Testis (tissue), 3 donors: ENCODE results near the gene KIAA1671. TPM values are rescaled to one million over a fixed set of nuclear protein-coding genes. Genes with fewer than 3 reads are reported as not detected.

Source experiments
- DNase-seq: peaks from one replicate; pipeline ENCODE4 v3.0.0-alpha.2; 2019
- H3K27ac ChIP-seq, 2 donors: fragments of 200-600 bp; sonication (generic); one replicate each; pipeline ENCODE4 v1.5.1; 2019
- H3K27me3 ChIP-seq: fragments of 200-600 bp; sonication (generic); one replicate; pipeline ENCODE4 v1.5.1; 2019
- H3K36me3 ChIP-seq: fragments of 200-600 bp; sonication (generic); one replicate; pipeline ENCODE4 v1.5.1; 2017; ENCODE audit warnings: low read depth; ENCODE audit errors: missing control alignments
- H3K4me1 ChIP-seq: fragments of 200-600 bp; sonication (generic); one replicate; pipeline ENCODE4 v1.5.1; 2019
- H3K4me3 ChIP-seq, 2 donors: fragments of 200-600 bp; sonication (generic); one replicate each; pipeline ENCODE4 v1.5.1; 2017 to 2019
- H3K9me3 ChIP-seq: fragments of 200-600 bp; sonication (generic); one replicate; pipeline ENCODE4 v1.5.1; 2017
- CTCF ChIP-seq, 3 experiments: fragments of 450-650 bp in 2 of 3; fragments of 200-600 bp in 1 of 3; sonication (generic) in 1 of 3; IDR thresholded peaks; one replicate each; pipeline ENCODE4 v1.5.1; 2016 to 2019; ENCODE audit warnings: antibody characterized with exemption in 3 of 3, mild to moderate bottlenecking in 2 of 3, moderate library complexity in 1 of 3
- POLR2A ChIP-seq: fragments of 450-650 bp; IDR thresholded peaks from one replicate; pipeline ENCODE4 v1.6.1; 2017; ENCODE audit warnings: antibody characterized with exemption, mild to moderate bottlenecking, moderate library complexity
- WGBS, 2 donors: methylation state at CpG; one replicate each; pipeline ENCODE4 v1.1.5; 2018; 5-methylcytosine and 5-hydroxymethylcytosine counted together
- intact Hi-C: fragments of 100-400 bp; cut with DNase I; formaldehyde crosslinking; loops from one replicate; pipeline ENCODE4 v1.15.1; 2023; ENCODE audit warnings: low total_unique reads
- polyA plus RNA-seq: library from polyadenylated mRNA; stranded (reverse); fragments of 350-450 nt; fragmentation: Illumina TruSeq; extraction: RNeasy Lipid Tissue Mini Kit (QIAGEN cat#74804); gene quantifications from one replicate; pipeline ENCODE4 v1.2.3, GENCODE V29; 2014; ENCODE audit warnings: low read depth, low replicate concordance; ENCODE audit not compliant: insufficient read depth
- total RNA-seq, 2 donors: library from RNA; depleted of rRNA; stranded (reverse); fragments of >200 nt; gene quantifications; one replicate each; pipeline ENCODE4 v1.2.3, GENCODE V29; 2016

KIAA1671 gene
- total and polyA plus RNA-seq, 3 donors from 2014 or later: 16.8 to 28.6 (median 24.4) TPM

GRCh38 chr22:24969560-24970301 lies 17.2 kb downstream of the KIAA1671 start:
- no peak for DNase-seq
- peaks cover 16% of the 10 kb centered on the region for H3K4me1 ChIP-seq
- intact Hi-C loops: no loop called here

DNA sequence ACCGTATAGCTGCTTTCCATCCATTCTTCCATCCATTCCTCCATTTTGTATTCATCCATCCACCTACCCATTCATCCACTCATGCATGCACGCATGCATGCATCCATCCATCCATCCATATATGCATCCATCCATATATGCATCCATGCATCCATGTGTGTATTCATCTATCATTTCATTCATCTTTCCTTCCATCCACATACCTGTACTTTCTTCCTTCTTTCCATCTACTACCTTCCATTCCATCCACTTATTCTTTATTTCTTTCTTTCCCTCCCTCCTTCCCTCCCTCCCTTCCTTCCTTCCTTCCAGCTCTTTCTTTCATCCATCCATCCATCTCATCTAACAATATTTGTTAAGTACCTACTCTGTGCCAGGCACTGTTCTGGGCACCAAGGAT lies 19.9 kb downstream of the KIAA1671 start:
- TF ChIP-seq POLR2A (no peak), CTCF (IDR thresholded peaks at IDR 0.05) (no peak)
- Histone ChIP-seq H3K27me3 (no peaks in the 10 kb centered on the region), H3K4me3 (no peak overlapping the region), H3K36me3 (no peaks in the 10 kb centered on the region), H3K27ac (no peak overlapping the region), H3K9me3 (no peaks in the 10 kb centered on the region), H3K4me1 (peaks cover 26% of the 10 kb centered on the region)
- intact Hi-C loops: no loop called here
- WGBS, 2 donors: 98% methylated on average over 2 of the region's 2 CpGs
- DNase-seq: no peak

More at GRCh38 chr22:24969560-24970301, 17.2 kb downstream of the KIAA1671 start:
- no peak overlapping the region for H3K4me3 ChIP-seq
- 47 to 54% methylated on average over 12 of the region's 12 CpGs for WGBS, 2 donors
- H3K36me3 ChIP-seq: no peaks in the 10 kb centered on the region
- H3K9me3 ChIP-seq: no peaks in the 10 kb centered on the region
- H3K27ac ChIP-seq: peak overlapping the region in 1 of 2 donors; percentile 56
- H3K27me3 ChIP-seq: no peaks in the 10 kb centered on the region
- no peak for TF ChIP-seq POLR2A
- no peak for TF ChIP-seq CTCF (IDR thresholded peaks at IDR 0.05)

GRCh38 chr22:24973872-24974271 lies 21.4 kb downstream of the KIAA1671 start:
- Histone ChIP-seq H3K27me3 (no peaks in the 10 kb centered on the region), H3K27ac (no peak overlapping the region), H3K9me3 (no peaks in the 10 kb centered on the region), H3K4me1 (peaks cover 32% of the 10 kb centered on the region), H3K4me3 (no peak overlapping the region), H3K36me3 (no peaks in the 10 kb centered on the region)
- TF ChIP-seq CTCF (IDR thresholded peaks at IDR 0.05): no peak
- no peak for TF ChIP-seq POLR2A
- WGBS, 2 donors: 82 to 93% methylated on average over 4 to 6 of the region's 6 CpGs
- intact Hi-C loops: no loop called here
- no peak for DNase-seq

DNA sequence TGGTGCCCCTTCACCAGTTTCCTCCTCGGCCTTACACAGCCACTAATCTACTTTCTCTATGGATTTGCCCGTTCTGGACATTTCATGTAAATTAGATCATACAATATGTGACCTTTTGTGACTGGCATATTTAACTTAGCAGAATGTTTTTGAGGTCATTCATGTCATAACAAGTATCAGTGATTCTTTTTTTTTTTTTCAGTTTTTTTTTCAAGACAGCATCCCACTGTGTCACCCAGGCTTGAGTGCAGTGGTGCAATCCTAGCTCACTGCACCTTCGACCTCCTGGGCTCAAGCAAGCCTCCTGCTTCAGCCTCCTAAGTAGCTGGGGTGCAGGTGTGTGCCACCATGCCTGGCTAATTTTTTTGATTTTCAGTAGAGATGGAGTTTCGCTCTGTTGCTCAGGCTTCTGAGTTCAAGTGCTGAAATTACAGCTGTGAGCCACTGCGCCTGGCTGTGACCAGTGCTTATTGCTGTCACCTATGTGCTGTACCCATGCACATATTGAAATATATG lies 22.7 kb downstream of the KIAA1671 start:
- intact Hi-C loops: no loop called here
- Histone ChIP-seq H3K27me3 (no peaks in the 10 kb centered on the region), H3K4me3 (no peak overlapping the region), H3K27ac (no peak overlapping the region), H3K9me3 (no peaks in the 10 kb centered on the region), H3K4me1 (peaks cover 25% of the 10 kb centered on the region), H3K36me3 (no peaks in the 10 kb centered on the region)
- no peak for TF ChIP-seq POLR2A
- no peak for TF ChIP-seq CTCF (IDR thresholded peaks at IDR 0.05)
- no peak for DNase-seq
- 85 to 90% methylated on average over 5 of the region's 5 CpGs for WGBS, 2 donors
